Measurements from ENCODE around the gene LRRC3. TPM values are rescaled to one million over a fixed set of nuclear protein-coding genes. Genes with fewer than 3 reads are reported as not detected.

LRRC3 gene
- total and polyA plus RNA-seq, 7 experiments from 2014 or later, result 0.06 to 3.3 (median 0.89) TPM

DNA sequence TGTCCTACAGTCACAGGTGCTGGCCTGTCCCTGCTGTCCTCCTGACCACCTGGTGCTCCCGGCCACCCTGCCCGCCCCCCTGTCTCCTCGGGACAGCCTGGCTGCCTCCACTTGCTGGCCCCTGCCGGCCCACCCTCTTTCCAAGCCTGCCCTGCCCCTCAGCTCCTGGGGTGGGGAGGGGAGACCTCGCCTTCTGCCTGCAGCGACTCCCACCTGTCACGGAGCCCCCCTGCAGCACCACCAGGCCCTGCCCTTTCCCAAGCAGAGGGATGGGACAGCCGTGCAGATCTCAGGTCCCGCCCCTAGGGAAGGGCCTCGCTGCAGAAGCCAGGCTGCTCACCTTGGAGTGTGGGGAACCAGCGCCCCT, 7.5 kb downstream of the LRRC3 start:
- H3K27ac Mint-ChIP-seq, result no peak overlapping the region
- peaks cover 0 to 4% (median 0%) of the 10 kb centered on the region in 5 donors for H3K36me3 Mint-ChIP-seq
- H3K36me3 ChIP-seq (ENCODE audit: control insufficient read depth in 2 of 3, insufficient read depth in 3 of 3, low read length in 3 of 3), result no peaks in the 10 kb centered on the region
- H3K4me1 ChIP-seq (ENCODE audit: control insufficient read depth in 2 of 2, insufficient read depth in 2 of 2, low read length in 2 of 2), result no peaks in the 10 kb centered on the region
- no peak overlapping the region for H3K4me3 ChIP-seq (ENCODE audit: low read length)
- no peak overlapping the region for H3K27ac ChIP-seq (ENCODE audit: low read depth, low read length)
- DNase-seq (no peak), ATAC-seq (no peak)
- POLR2A ChIA-PET, result interaction anchor here (0.6 kb wide), 1 partner anchor 11 kb away, joined by 3 read pairs; no protein-coding TSS in a partner anchor
- no peaks in the 10 kb centered on the region for H3K27me3 ChIP-seq (ENCODE audit: control insufficient read depth in 2 of 2, insufficient read depth in 2 of 2, low read length in 2 of 2)
- CTCF ChIA-PET, result no interaction called here
- intact Hi-C loops (cut with micrococcal nuclease), result no loop called here
- H3K4me1 Mint-ChIP-seq, result peaks cover 0 to 5% (median 0%) of the 10 kb centered on the region in 7 donors
- no peaks in the 10 kb centered on the region for H3K9me3 ChIP-seq (ENCODE audit: control insufficient read depth in 2 of 3, low read length in 3 of 3)
- H3K4me3 Mint-ChIP-seq, result no peak overlapping the region
- no peaks in the 10 kb centered on the region for H3K27me3 Mint-ChIP-seq
- H3K9me3 Mint-ChIP-seq, result peaks cover 0 to 2% (median 0%) of the 10 kb centered on the region in 11 donors

DNA sequence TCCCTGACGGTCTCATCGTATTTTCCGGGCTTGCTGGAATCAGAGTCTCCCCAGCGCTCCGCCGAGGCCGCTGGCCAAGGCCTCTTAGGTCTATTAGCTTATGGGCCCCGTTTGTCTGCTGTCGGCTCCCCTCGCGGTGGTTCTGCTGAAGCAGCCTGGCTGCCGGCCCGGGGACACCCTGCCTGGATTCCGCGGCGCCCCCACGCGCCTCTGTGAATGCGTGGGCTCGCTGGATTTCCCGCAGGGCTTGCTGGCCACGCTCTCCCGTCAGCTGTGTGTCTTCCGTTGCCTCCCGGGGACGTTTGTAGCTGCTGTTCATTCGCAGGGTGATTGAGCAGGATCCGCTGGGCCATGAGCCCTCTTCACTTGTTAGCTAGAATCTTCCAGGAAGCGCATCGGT, 8.4 kb downstream of the LRRC3 start:
- Mint-ChIP-seq H3K27me3 (no peaks in the 10 kb centered on the region), H3K9me3 (peaks cover 0 to 2% (median 0%) of the 10 kb centered on the region in 11 donors), H3K4me1 (peaks cover 0 to 4% (median 0%) of the 10 kb centered on the region in 7 donors), H3K4me3 (no peak overlapping the region), H3K36me3 (peaks cover 0 to 4% (median 0%) of the 10 kb centered on the region in 5 donors), H3K27ac (no peak overlapping the region)
- H3K27me3 ChIP-seq (ENCODE audit: control insufficient read depth in 2 of 2, insufficient read depth in 2 of 2, low read length in 2 of 2), result no peaks in the 10 kb centered on the region
- H3K36me3 ChIP-seq (ENCODE audit: control insufficient read depth in 2 of 3, insufficient read depth in 3 of 3, low read length in 3 of 3), result no peaks in the 10 kb centered on the region
- ChIA-PET CTCF (no interaction called here), POLR2A (no interaction called here)
- no peaks in the 10 kb centered on the region for H3K9me3 ChIP-seq (ENCODE audit: control insufficient read depth in 2 of 3, low read length in 3 of 3)
- H3K4me3 ChIP-seq (ENCODE audit: low read length), result no peak overlapping the region
- DNase-seq (no peak), ATAC-seq (no peak)
- H3K27ac ChIP-seq (ENCODE audit: low read depth, low read length), result no peak overlapping the region
- intact Hi-C loops (cut with micrococcal nuclease), result no loop called here
- H3K4me1 ChIP-seq (ENCODE audit: control insufficient read depth in 2 of 2, insufficient read depth in 2 of 2, low read length in 2 of 2), result no peaks in the 10 kb centered on the region

DNA sequence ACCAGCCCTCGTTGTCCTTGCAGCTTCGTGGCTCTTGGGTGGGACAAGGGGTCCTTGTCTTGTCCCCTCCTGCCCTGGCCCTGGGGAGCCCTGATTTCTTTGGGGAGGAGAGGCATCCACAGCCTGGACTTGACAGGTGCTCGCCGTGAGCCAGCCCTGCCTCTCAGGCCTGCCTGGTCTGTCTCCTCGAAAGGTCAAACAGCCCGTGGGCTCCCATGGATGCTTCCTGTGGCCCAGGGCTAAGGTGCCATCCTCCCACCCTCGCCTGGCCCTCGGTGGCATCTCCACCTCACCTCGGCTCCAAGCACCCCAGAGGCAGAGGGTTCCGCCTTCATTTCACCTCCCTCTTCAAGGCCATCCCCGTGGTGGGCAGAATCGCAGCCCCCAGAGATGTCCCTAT, 9.0 kb downstream of the LRRC3 start:
- Histone ChIP-seq H3K36me3 (ENCODE audit: control insufficient read depth in 2 of 3, insufficient read depth in 3 of 3, low read length in 3 of 3) (no peaks in the 10 kb centered on the region), H3K27me3 (ENCODE audit: control insufficient read depth in 2 of 2, insufficient read depth in 2 of 2, low read length in 2 of 2) (no peaks in the 10 kb centered on the region), H3K27ac (ENCODE audit: low read depth, low read length) (no peak overlapping the region), H3K4me3 (ENCODE audit: low read length) (no peak overlapping the region), H3K9me3 (ENCODE audit: control insufficient read depth in 2 of 3, low read length in 3 of 3) (no peaks in the 10 kb centered on the region), H3K4me1 (ENCODE audit: control insufficient read depth in 2 of 2, insufficient read depth in 2 of 2, low read length in 2 of 2) (no peaks in the 10 kb centered on the region)
- Mint-ChIP-seq H3K27me3 (no peaks in the 10 kb centered on the region), H3K9me3 (peaks cover 0 to 2% (median 0%) of the 10 kb centered on the region in 11 donors), H3K36me3 (peaks cover 0 to 4% (median 0%) of the 10 kb centered on the region in 5 donors), H3K4me1 (peaks cover 0 to 4% (median 0%) of the 10 kb centered on the region in 7 donors), H3K27ac (no peak overlapping the region), H3K4me3 (no peak overlapping the region)
- DNase-seq (no peak), ATAC-seq (no peak)
- ChIA-PET CTCF (no interaction called here), POLR2A (no interaction called here)
- intact Hi-C loops (cut with micrococcal nuclease), result no loop called here

DNA sequence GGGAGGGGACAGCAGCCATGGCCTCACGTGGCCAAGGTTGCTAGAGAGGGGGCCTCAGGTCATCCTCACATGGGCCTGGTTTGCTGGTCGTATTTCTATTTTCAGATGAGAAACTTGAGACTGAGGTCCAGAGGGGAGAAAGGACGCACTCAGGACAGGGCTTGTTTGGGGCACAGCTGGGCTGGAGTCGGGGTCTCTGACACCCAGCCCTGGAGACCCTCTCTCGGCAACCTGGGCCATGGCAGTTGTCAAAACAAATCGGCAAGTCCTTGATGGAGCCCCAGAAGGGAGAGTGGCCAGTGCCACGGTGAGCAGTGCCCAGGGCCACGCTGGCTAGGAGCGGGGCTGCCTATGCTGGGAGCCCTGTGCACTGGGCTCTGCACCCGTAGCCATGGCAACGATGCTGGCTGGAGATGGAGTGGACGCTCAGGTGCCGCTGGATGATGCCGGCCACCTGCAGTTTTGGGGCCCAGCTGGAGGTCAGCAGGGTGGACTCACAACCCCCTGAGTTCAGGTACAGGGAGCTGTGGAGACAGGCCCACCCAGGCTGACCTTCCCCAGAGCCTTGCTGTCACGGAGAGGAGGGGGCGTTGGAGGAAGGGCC, 11.1 kb downstream of the LRRC3 start:
- Mint-ChIP-seq H3K4me3 (no peak overlapping the region), H3K4me1 (no peaks in the 10 kb centered on the region), H3K27ac (no peak overlapping the region), H3K36me3 (peaks cover 0 to 4% (median 0%) of the 10 kb centered on the region in 5 donors), H3K27me3 (peaks cover 0 to 5% (median 0%) of the 10 kb centered on the region in 5 donors), H3K9me3 (peaks cover 0 to 2% (median 0%) of the 10 kb centered on the region in 11 donors)
- no peak overlapping the region for H3K4me3 ChIP-seq (ENCODE audit: low read length)
- H3K27me3 ChIP-seq (ENCODE audit: control insufficient read depth in 2 of 2, insufficient read depth in 2 of 2, low read length in 2 of 2), result no peaks in the 10 kb centered on the region
- CTCF ChIA-PET, result no interaction called here
- POLR2A ChIA-PET, result no interaction called here
- H3K4me1 ChIP-seq (ENCODE audit: control insufficient read depth in 2 of 2, insufficient read depth in 2 of 2, low read length in 2 of 2), result no peaks in the 10 kb centered on the region
- ATAC-seq, result no peak
- no peaks in the 10 kb centered on the region for H3K9me3 ChIP-seq (ENCODE audit: control insufficient read depth in 2 of 3, low read length in 3 of 3)
- H3K36me3 ChIP-seq (ENCODE audit: control insufficient read depth in 2 of 3, insufficient read depth in 3 of 3, low read length in 3 of 3), result no peaks in the 10 kb centered on the region
- intact Hi-C loops (cut with micrococcal nuclease), result no loop called here
- DNase-seq, result no peak
- no peak overlapping the region for H3K27ac ChIP-seq (ENCODE audit: low read depth, low read length)

DNA sequence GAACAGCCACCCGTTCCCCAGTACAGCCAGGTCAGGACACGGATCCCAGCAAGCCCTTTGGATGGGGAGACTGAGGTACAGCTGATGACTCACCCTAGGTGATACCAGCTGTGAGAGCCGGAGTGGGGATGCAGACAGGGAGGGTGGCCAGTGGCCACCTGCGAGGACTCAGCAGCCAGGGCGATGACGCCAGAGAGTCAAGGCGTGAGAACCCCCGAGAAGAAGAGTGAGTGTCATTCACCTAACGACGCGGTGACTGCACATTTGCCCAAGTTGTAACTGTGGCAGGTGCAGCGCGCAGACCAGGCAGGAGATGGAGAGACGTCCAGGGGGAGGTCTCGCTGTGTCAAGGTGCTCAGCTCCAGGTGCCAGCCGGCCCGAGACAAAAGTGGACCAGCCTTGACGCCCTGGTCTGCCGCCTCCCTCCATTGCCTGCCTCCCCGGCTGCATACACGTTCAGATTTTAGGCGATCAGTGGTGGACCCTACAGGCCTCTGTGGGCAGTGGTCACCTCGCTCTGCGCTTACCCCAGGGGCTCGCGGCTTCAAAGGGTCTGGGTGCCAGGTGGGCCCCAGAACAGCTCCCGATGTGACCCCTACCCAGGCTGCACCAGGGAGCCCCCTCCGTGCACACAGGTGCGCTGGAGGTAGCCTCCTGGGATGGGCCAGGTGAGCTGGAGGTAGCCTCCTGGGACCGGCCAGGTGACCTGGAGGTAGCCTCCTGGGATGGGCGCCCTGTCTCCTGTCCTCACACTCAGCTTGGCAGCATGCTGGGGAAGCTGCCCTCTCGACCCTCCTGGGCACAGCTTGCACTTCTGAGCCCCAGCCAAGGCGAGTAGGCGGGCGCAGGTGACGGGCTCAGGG, 11.9 kb downstream of the LRRC3 start:
- ChIA-PET POLR2A (no interaction called here), CTCF (no interaction called here)
- peaks cover 0 to 4% (median 0%) of the 10 kb centered on the region in 5 donors for H3K36me3 Mint-ChIP-seq
- no peak overlapping the region for H3K4me3 ChIP-seq (ENCODE audit: low read length)
- peaks cover 0 to 5% (median 0%) of the 10 kb centered on the region in 5 donors for H3K27me3 Mint-ChIP-seq
- peaks cover 0 to 2% (median 0%) of the 10 kb centered on the region in 11 donors for H3K9me3 Mint-ChIP-seq
- H3K27ac Mint-ChIP-seq, result no peak overlapping the region
- H3K27me3 ChIP-seq (ENCODE audit: control insufficient read depth in 2 of 2, insufficient read depth in 2 of 2, low read length in 2 of 2), result no peaks in the 10 kb centered on the region
- H3K4me1 ChIP-seq (ENCODE audit: control insufficient read depth in 2 of 2, insufficient read depth in 2 of 2, low read length in 2 of 2), result no peaks in the 10 kb centered on the region
- no peaks in the 10 kb centered on the region for H3K36me3 ChIP-seq (ENCODE audit: control insufficient read depth in 2 of 3, insufficient read depth in 3 of 3, low read length in 3 of 3)
- no peak overlapping the region for H3K27ac ChIP-seq (ENCODE audit: low read depth, low read length)
- intact Hi-C loops (cut with micrococcal nuclease), result no loop called here
- no peaks in the 10 kb centered on the region for H3K9me3 ChIP-seq (ENCODE audit: control insufficient read depth in 2 of 3, low read length in 3 of 3)
- no peak overlapping the region for H3K4me3 Mint-ChIP-seq
- DNase-seq (no peak), ATAC-seq (no peak)
- no peaks in the 10 kb centered on the region for H3K4me1 Mint-ChIP-seq

DNA sequence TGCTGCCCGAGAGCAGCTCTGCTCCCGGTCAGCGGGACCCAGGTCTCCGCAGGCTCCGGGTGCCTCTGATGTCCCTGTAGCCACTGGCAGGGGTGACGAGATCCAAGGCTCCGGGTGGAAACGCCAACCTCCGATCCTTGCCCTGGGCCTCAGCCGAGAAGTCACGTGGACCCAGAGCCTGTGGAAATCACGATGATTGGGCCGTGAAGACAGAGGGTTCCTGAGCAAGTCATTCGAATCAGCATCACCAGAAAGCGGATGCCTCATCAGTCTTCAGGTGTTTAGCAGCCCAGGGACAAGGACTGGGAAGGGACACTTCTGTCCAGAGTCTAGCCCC, 12.5 kb downstream of the LRRC3 start:
- intact Hi-C loops (cut with micrococcal nuclease), result no loop called here
- ChIA-PET POLR2A (no interaction called here), CTCF (no interaction called here)
- Histone ChIP-seq H3K36me3 (ENCODE audit: control insufficient read depth in 2 of 3, insufficient read depth in 3 of 3, low read length in 3 of 3) (no peaks in the 10 kb centered on the region), H3K27me3 (ENCODE audit: control insufficient read depth in 2 of 2, insufficient read depth in 2 of 2, low read length in 2 of 2) (no peaks in the 10 kb centered on the region), H3K27ac (ENCODE audit: low read depth, low read length) (no peak overlapping the region), H3K4me3 (ENCODE audit: low read length) (no peak overlapping the region), H3K9me3 (ENCODE audit: control insufficient read depth in 2 of 3, low read length in 3 of 3) (no peaks in the 10 kb centered on the region), H3K4me1 (ENCODE audit: control insufficient read depth in 2 of 2, insufficient read depth in 2 of 2, low read length in 2 of 2) (no peaks in the 10 kb centered on the region)
- Mint-ChIP-seq H3K27ac (no peak overlapping the region), H3K9me3 (peaks cover 0 to 2% (median 0%) of the 10 kb centered on the region in 11 donors), H3K27me3 (peaks cover 0 to 5% (median 0%) of the 10 kb centered on the region in 5 donors), H3K4me1 (no peaks in the 10 kb centered on the region), H3K36me3 (peaks cover 0 to 4% (median 0%) of the 10 kb centered on the region in 5 donors), H3K4me3 (no peak overlapping the region)
- ATAC-seq (no peak), DNase-seq (no peak)

DNA sequence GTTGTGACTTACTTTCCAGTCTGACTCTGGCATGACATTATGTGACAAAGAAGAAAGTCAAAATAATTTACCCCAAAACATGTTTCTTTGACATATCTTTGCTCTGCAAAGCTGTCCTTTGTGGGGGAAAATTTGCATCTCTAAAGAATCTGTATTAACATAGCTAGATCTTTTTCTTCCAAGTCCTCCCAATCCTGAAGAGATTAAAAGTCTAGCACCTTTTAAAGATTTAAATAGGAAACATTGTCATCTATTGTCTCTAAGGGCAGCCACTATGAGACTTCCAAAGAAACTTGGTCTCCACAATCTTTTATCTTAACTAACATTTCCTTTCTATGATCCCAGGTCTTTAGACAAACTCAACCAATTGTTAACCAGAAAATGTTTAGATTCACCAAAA, 16.0 kb downstream of the LRRC3 start:
- no peak overlapping the region for H3K4me3 Mint-ChIP-seq
- ChIA-PET CTCF (no interaction called here), POLR2A (no interaction called here)
- H3K27ac ChIP-seq (ENCODE audit: low read depth, low read length), result no peak overlapping the region
- H3K9me3 Mint-ChIP-seq, result peaks cover 0 to 2% (median 0%) of the 10 kb centered on the region in 11 donors
- H3K36me3 ChIP-seq (ENCODE audit: control insufficient read depth in 2 of 3, insufficient read depth in 3 of 3, low read length in 3 of 3), result no peaks in the 10 kb centered on the region
- H3K9me3 ChIP-seq (ENCODE audit: control insufficient read depth in 2 of 3, low read length in 3 of 3), result no peaks in the 10 kb centered on the region
- intact Hi-C loops (cut with micrococcal nuclease), result no loop called here
- ATAC-seq (no peak), DNase-seq (no peak)
- no peak overlapping the region for H3K27ac Mint-ChIP-seq
- H3K27me3 ChIP-seq (ENCODE audit: control insufficient read depth in 2 of 2, insufficient read depth in 2 of 2, low read length in 2 of 2), result no peaks in the 10 kb centered on the region
- H3K4me3 ChIP-seq (ENCODE audit: low read length), result no peak overlapping the region
- no peaks in the 10 kb centered on the region for H3K36me3 Mint-ChIP-seq
- no peaks in the 10 kb centered on the region for H3K4me1 Mint-ChIP-seq
- H3K27me3 Mint-ChIP-seq, result peaks cover 0 to 5% (median 0%) of the 10 kb centered on the region in 5 donors
- H3K4me1 ChIP-seq (ENCODE audit: control insufficient read depth in 2 of 2, insufficient read depth in 2 of 2, low read length in 2 of 2), result no peaks in the 10 kb centered on the region

Data from naive thymus-derived CD4-positive, alpha-beta T cell (primary cell).